PC-3 (cell line): ENCODE measurements around the gene POLR2E. TPM values are rescaled to one million over a fixed set of nuclear protein-coding genes. Genes with fewer than 3 reads are reported as not detected.

Experiments
- ATAC-seq: fragments of 200-7000 bp; cut with Tn5 transposase; 2 replicates; pipeline ENCODE4 v1.9.1; 2020; ENCODE audit warnings: mild to moderate bottlenecking, moderate library complexity
- BruUV-seq: library from RNA; stranded (reverse); fragments of 400-500 nt; replicated peaks from 2 replicates; lab custom pipeline; 2021; lab: Mats Ljungman, UMichigan
- CTCF ChIA-PET: fragments of 300-600 bp; sonication (Branson Sonifier 250); formaldehyde crosslinking; loops from one replicate; lab custom pipeline; 2022; ENCODE audit warnings: antibody characterized with exemption; lab: Charles Lee
- POLR2A ChIA-PET: fragments of 300-600 bp; sonication (Branson Sonifier 250); formaldehyde crosslinking; loops from one replicate; lab custom pipeline; 2022; ENCODE audit warnings: antibody characterized with exemption; ENCODE audit not compliant: unreplicated experiment; lab: Charles Lee
- DNase-seq: peaks from one replicate; pipeline ENCODE4 v3.0.0-alpha.2; 2015
- H2AFZ ChIP-seq: fragments of 300-600 bp; sonication (generic); 2 replicates; pipeline ENCODE4 v1.6.0; 2016; ENCODE audit warnings: antibody characterized with exemption, low read length
- H3F3A ChIP-seq: fragments of 300-600 bp; sonication (generic); one replicate; pipeline ENCODE4 v1.6.0; 2017; ENCODE audit warnings: antibody characterized with exemption, low read length, control low read depth, mild to moderate bottlenecking; ENCODE audit not compliant: unreplicated experiment
- H3K27ac ChIP-seq: fragments of 300-600 bp; sonication (generic); 2 replicates; pipeline ENCODE4 v1.5.1; 2016; ENCODE audit warnings: mild to moderate bottlenecking, low read length
- H3K27me3 ChIP-seq: fragments of 300-600 bp; sonication (generic); 2 replicates; pipeline ENCODE4 v1.6.1; 2016; ENCODE audit warnings: low read length, mixed read lengths
- H3K36me3 ChIP-seq: fragments of 300-600 bp; sonication (generic); 2 replicates; pipeline ENCODE4 v1.6.1; 2016; ENCODE audit warnings: low read depth, mixed run types, low read length, mixed read lengths
- H3K4me1 ChIP-seq: fragments of 300-600 bp; sonication (generic); 2 replicates; pipeline ENCODE4 v1.5.1; 2016; ENCODE audit warnings: low read length; ENCODE audit not compliant: insufficient read depth
- H3K4me2 ChIP-seq: fragments of 300-600 bp; sonication (generic); 2 replicates; pipeline ENCODE4 v1.6.0; 2016; ENCODE audit warnings: low read length
- H3K4me3 ChIP-seq: fragments of 300-600 bp; sonication (generic); 2 replicates; pipeline ENCODE4 v1.5.1; 2016; ENCODE audit warnings: mild to moderate bottlenecking, low read length, mixed read lengths
- H3K79me2 ChIP-seq: fragments of 300-600 bp; sonication (generic); 2 replicates; pipeline ENCODE4 v1.6.1; 2017; ENCODE audit warnings: low read length, mixed read lengths
- H3K9ac ChIP-seq: fragments of 300-600 bp; sonication (generic); 2 replicates; pipeline ENCODE4 v1.6.0; 2016; ENCODE audit warnings: mild to moderate bottlenecking, low read length
- H3K9me2 ChIP-seq: fragments of 300-600 bp; sonication (generic); replicated peaks from 2 replicates; pipeline ENCODE4 v1.6.1; 2016; ENCODE audit warnings: mixed run types, low read length, mixed read lengths
- H3K9me3 ChIP-seq: fragments of 300-600 bp; sonication (generic); 2 replicates; pipeline ENCODE4 v1.6.1; 2016; ENCODE audit warnings: low read length, mixed read lengths
- H4K20me1 ChIP-seq: fragments of 300-600 bp; sonication (generic); 2 replicates; pipeline ENCODE4 v1.6.1; 2016; ENCODE audit warnings: low read length, mixed read lengths
- EZH2 ChIP-seq: fragments of 300-600 bp; sonication (generic); IDR thresholded peaks from one replicate; pipeline ENCODE4 v1.6.1; 2017; ENCODE audit warnings: antibody characterized with exemption, mild to moderate bottlenecking, low read length; ENCODE audit not compliant: unreplicated experiment
- EZH2phosphoT487 ChIP-seq: fragments of 300-600 bp; sonication (generic); IDR thresholded peaks from 2 replicates; pipeline ENCODE4 v1.6.1; 2018; ENCODE audit warnings: mild to moderate bottlenecking, antibody characterized with exemption, low read length, borderline replicate concordance
- intact Hi-C: fragments of 100-400 bp; cut with micrococcal nuclease; formaldehyde crosslinking; loops from 2 replicates; pipeline ENCODE4 v1.9.0; 2023
- total RNA-seq: library from RNA; depleted of rRNA; stranded (reverse); fragments of >200 nt; gene quantifications from 2 replicates; pipeline ENCODE4 v1.2.3, GENCODE V29; 2014
- TF ChIP-seq, protein P1 (sequence below): fragments of 300-600 bp; sonication (generic); conservative IDR thresholded peaks from 2 replicates; pipeline ENCODE4 v1.5.1; 2017; ENCODE audit warnings: antibody characterized with exemption, low read depth, mild to moderate bottlenecking, low read length

Gene POLR2E
- total RNA-seq, 1 experiment from 2014 or later = 375 TPM

DNA sequence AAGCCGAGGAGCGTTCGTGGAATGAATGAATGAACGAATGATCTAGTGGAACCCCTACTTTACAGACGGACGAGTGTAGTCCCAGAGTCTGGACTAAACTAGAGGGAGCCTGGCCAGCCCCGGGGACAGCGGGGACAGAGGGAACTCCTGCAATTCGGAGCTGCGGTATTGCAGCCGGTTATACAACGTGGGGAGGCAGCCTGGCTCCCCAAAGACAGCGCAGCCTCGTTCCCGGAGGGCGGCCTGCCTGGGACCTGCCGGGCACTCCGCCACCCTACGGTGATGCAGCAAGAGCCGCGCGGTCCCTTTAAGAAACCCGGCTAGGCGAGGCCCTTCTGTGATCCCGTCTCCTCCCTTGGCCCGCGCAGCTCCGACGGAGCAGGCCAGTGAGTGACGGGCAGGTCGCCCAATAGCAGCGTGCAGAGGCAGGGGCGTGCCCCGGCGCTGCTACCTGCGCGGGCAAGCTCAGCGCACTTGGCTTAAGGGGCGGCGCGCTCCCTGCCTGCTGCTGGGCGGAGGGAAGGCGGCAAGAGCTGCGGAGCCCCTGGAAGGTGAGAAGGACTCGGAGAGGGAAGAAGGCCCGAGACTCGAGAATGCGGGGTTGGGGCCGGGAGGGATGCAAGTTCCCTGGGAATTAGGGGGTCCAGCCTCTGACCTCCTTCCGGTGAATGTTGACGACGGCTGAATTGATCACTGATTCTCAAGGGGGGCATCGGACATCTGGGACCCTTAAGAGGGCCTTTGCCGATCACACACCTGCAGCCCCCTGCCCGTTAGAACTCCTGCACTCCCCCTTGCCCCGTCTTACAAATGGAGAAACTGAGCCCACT lies 55.3 kb downstream of the POLR2E start, which contains the start of gene ABCA7:
Gene ABCA7, plus strand, starts transcription at position 462 of the 830 bp plus-strand sequence. CDS start 1,255 bp downstream, outside the sequence.
- Histone ChIP-seq H2AFZ (peak within 1 kb of the TSS; percentile 63), H3F3A (no peaks in the 10 kb centered on the region), H3K27ac (peak within 1 kb of the TSS; percentile 33), H3K9ac (peak within 1 kb of the TSS; percentile 71), H3K4me3 (peak within 1 kb of the TSS; percentile 77), H3K79me2 (no peaks in the 10 kb centered on the region), H3K36me3 (no peaks in the 10 kb centered on the region; the same call in 1 of the 2 replicates), H3K27me3 (no peaks in the 10 kb centered on the region), H3K4me1 (peaks cover 16% of the 10 kb centered on the region; the same call in 1 of the 2 replicates), H4K20me1 (no peaks in the 10 kb centered on the region), H3K4me2 (peak within 1 kb of the TSS; percentile 95), H3K9me3 (no peaks in the 10 kb centered on the region), H3K9me2 (no peaks in the 10 kb centered on the region)
- TSS peak; percentile 35 for BruUV-seq
- TF ChIP-seq EZH2phosphoT487 (no peak), EZH2 (no peak)
- TF ChIP-seq, protein P1, sequence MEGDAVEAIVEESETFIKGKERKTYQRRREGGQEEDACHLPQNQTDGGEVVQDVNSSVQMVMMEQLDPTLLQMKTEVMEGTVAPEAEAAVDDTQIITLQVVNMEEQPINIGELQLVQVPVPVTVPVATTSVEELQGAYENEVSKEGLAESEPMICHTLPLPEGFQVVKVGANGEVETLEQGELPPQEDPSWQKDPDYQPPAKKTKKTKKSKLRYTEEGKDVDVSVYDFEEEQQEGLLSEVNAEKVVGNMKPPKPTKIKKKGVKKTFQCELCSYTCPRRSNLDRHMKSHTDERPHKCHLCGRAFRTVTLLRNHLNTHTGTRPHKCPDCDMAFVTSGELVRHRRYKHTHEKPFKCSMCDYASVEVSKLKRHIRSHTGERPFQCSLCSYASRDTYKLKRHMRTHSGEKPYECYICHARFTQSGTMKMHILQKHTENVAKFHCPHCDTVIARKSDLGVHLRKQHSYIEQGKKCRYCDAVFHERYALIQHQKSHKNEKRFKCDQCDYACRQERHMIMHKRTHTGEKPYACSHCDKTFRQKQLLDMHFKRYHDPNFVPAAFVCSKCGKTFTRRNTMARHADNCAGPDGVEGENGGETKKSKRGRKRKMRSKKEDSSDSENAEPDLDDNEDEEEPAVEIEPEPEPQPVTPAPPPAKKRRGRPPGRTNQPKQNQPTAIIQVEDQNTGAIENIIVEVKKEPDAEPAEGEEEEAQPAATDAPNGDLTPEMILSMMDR = no peak
- DNase-seq = peak; percentile 98
- intact Hi-C loops = no loop called here
- peak; percentile 83 for ATAC-seq
- ChIA-PET CTCF (no interaction called here), POLR2A (no interaction called here)

DNA sequence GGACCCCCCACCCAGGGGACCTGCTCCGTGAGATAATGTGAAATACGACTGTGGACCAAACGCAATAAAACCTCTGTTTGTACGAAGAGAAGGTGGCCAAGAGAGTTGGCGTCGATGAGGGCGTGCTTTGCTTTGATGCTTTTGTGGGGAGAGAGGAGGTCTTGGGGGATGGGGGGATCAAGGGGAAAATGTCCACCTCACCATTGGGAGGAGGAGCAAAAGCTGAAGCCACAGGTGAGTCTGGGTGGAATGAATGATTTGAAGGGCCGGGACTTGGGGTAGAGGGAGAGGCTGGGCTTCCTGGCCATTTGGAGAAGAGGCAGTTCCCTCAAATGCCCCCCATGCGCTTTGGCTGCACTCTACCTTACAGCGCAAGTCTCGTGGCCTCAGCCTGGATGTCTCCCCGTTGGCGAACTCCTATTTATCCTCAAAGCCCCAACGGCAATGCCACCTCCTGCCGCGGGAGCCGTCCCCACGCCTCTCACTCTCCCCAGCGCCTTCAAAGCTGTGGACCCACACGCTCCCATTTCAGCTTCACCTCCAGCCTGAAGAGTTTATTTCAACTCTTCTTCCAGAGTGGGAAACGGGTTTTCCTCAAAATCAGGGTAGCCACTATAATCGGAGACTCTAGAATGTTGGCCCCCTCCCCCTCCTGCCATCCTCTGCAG lies 56.1 kb downstream of the POLR2E start:
- intact Hi-C loops = no loop called here
- CTCF ChIA-PET = no interaction called here
- H2AFZ ChIP-seq = peak overlapping the region; percentile 63

More for the DNA sequence above, 56.1 kb downstream of the POLR2E start:
- DNase-seq (no peak), ATAC-seq (no peak)
- Histone ChIP-seq H3K9me3 (no peaks in the 10 kb centered on the region), H4K20me1 (no peaks in the 10 kb centered on the region), H3K79me2 (no peaks in the 10 kb centered on the region), H3K4me2 (peak overlapping the region; percentile 95), H3K9ac (no peak overlapping the region), H3K27me3 (no peaks in the 10 kb centered on the region), H3K4me1 (peaks cover 16% of the 10 kb centered on the region; the same call in 1 of the 2 replicates), H3F3A (no peaks in the 10 kb centered on the region), H3K27ac (no peak overlapping the region), H3K36me3 (no peaks in the 10 kb centered on the region; the same call in 1 of the 2 replicates), H3K9me2 (no peaks in the 10 kb centered on the region), H3K4me3 (peak overlapping the region; percentile 77)
- BruUV-seq = no TSS peak
- POLR2A ChIA-PET = interaction anchor here (0.6 kb wide), 1 partner anchor 134 kb away, joined by 16 read pairs; no protein-coding TSS in a partner anchor
- TF ChIP-seq, protein P1 = no peak
- TF ChIP-seq EZH2phosphoT487 = no peak
- no peak for TF ChIP-seq EZH2
